HCT116 (cell line): Measurements from ENCODE around the gene UMODL1. TPM values are rescaled to one million over a fixed set of nuclear protein-coding genes. Genes with fewer than 3 reads are reported as not detected.

Source experiments
- ATAC-seq: fragments of 200-7000 bp; cut with Tn5 transposase; 2 replicates; pipeline ENCODE4 v1.9.1; 2020; ENCODE audit warnings: mild to moderate bottlenecking, moderate library complexity
- BruUV-seq: library from RNA; stranded (reverse); fragments of 400-500 nt; replicated peaks from 2 replicates; lab custom pipeline; 2021; lab: Mats Ljungman, UMichigan
- CTCF ChIA-PET: fragments of 300-600 bp; sonication (Branson Sonifier 250); formaldehyde crosslinking; loops from one replicate; lab custom pipeline; 2021; ENCODE audit warnings: antibody characterized with exemption; lab: Charles Lee
- POLR2A ChIA-PET: fragments of 300-600, 350-600 bp; sonication (Branson Sonifier 250); formaldehyde crosslinking; loops from one replicate; lab custom pipeline; 2021; ENCODE audit warnings: antibody characterized with exemption; lab: Charles Lee
- RAD21 ChIA-PET, 2 experiments: fragments of 300-600 bp; sonication (Branson Sonifier 250); formaldehyde crosslinking; loops; one replicate each; lab custom pipeline; 2023; ENCODE audit warnings: low total read pairs in 2 of 2; ENCODE audit not compliant: uncharacterized antibody in 2 of 2, unreplicated experiment in 2 of 2, low non-redundant PET in 1 of 2; lab: Charles Lee
- DNase-seq: peaks from one replicate; pipeline ENCODE4 v3.0.0-alpha.2; 2010; ENCODE audit warnings: low read depth, low spot score
- H2AFZ ChIP-seq: fragments of 200-600 bp; shearing (Covaris generic), sonication (generic); 2 replicates; pipeline ENCODE4 v1.6.1; 2017; ENCODE audit warnings: low read depth, mixed run types, mixed read lengths, antibody characterized with exemption, low read length; ENCODE audit not compliant: poor library complexity, severe bottlenecking
- H3K27ac ChIP-seq: 2 replicates; pipeline ENCODE4 v1.5.1; 2012; ENCODE audit warnings: low read depth, low read length
- H3K27me3 ChIP-seq: fragments of 200-600 bp; sonication (generic); 2 replicates; pipeline ENCODE4 v1.6.1; 2016; ENCODE audit warnings: mixed run types, low read length, mixed read lengths; ENCODE audit not compliant: insufficient read depth
- H3K36me3 ChIP-seq, 2 experiments: fragments of 200-500 bp in 1 of 2; fragments of 200-600 bp in 1 of 2; sonication (Bioruptor generic) in 1 of 2; sonication (generic) in 1 of 2; 2 replicates each; pipeline versions ENCODE4 v1.5.1 to v1.6.1; 2014 to 2016; ENCODE audit warnings: low read length in 2 of 2, inconsistent platforms in 1 of 2, mixed read lengths in 1 of 2, mixed run types in 1 of 2; ENCODE audit not compliant: insufficient read depth in 2 of 2, control insufficient read depth in 1 of 2
- H3K4me1 ChIP-seq, 2 experiments: fragments of 200-600 bp in 1 of 2; sonication (generic) in 1 of 2; 2 replicates each; pipeline versions ENCODE4 v1.5.1 to v1.6.1; 2012 to 2017; ENCODE audit warnings: low read length in 2 of 2, inconsistent platforms in 1 of 2, mild to moderate bottlenecking in 1 of 2, mixed read lengths in 1 of 2, mixed run types in 1 of 2, moderate library complexity in 1 of 2; ENCODE audit not compliant: insufficient read depth in 2 of 2, control insufficient read depth in 1 of 2
- H3K4me2 ChIP-seq: fragments of 200-600 bp; sonication (generic); 2 replicates; pipeline ENCODE4 v1.6.1; 2017; ENCODE audit warnings: mixed run types, low read length, mixed read lengths
- H3K4me3 ChIP-seq, 2 experiments: fragments of 200-600 bp in 1 of 2; sonication (generic) in 1 of 2; replicated peaks in 1 of 2; 2 replicates each; pipeline ENCODE4 v1.5.1; 2011 to 2016; ENCODE audit warnings: low read length in 2 of 2, control low read depth in 1 of 2, low read depth in 1 of 2, mild to moderate bottlenecking in 1 of 2, mixed read lengths in 1 of 2, mixed run types in 1 of 2
- H3K79me2 ChIP-seq: fragments of 200-600 bp; sonication (generic); 2 replicates; pipeline ENCODE4 v1.6.1; 2017; ENCODE audit warnings: mild to moderate bottlenecking, mixed run types, low read length, moderate library complexity, mixed read lengths; ENCODE audit not compliant: insufficient read depth
- H3K9ac ChIP-seq: fragments of 200-600 bp; sonication (generic); 2 replicates; pipeline ENCODE4 v1.6.1; 2016; ENCODE audit warnings: low read length, mixed read lengths
- H3K9me2 ChIP-seq: fragments of 200-600 bp; sonication (generic), shearing (Covaris generic); 2 replicates; pipeline ENCODE4 v1.6.1; 2017; ENCODE audit warnings: mixed run types, mild to moderate bottlenecking, moderate library complexity; ENCODE audit not compliant: insufficient read depth
- H3K9me3 ChIP-seq, 2 experiments: fragments of 200-500 bp in 1 of 2; fragments of 200-600 bp in 1 of 2; sonication (Bioruptor generic) in 1 of 2; sonication (generic) in 1 of 2; 2 replicates each; pipeline ENCODE4 v1.6.1; 2014 to 2017; ENCODE audit warnings: low read length in 2 of 2, mixed read lengths in 2 of 2, inconsistent platforms in 1 of 2, low read depth in 1 of 2, mild to moderate bottlenecking in 1 of 2, mixed run types in 1 of 2, moderate library complexity in 1 of 2; ENCODE audit not compliant: control insufficient read depth in 1 of 2, insufficient read depth in 1 of 2
- H4K20me1 ChIP-seq: fragments of 200-600 bp; sonication (generic), shearing (Covaris generic); 2 replicates; pipeline ENCODE4 v1.6.1; 2017; ENCODE audit warnings: mixed run types, mild to moderate bottlenecking, moderate library complexity; ENCODE audit not compliant: insufficient read depth
- ELF1 ChIP-seq: IDR thresholded peaks from 2 replicates; pipeline ENCODE4 v1.6.1; 2012; ENCODE audit warnings: low read depth, borderline replicate concordance
- EZH2 ChIP-seq: fragments of 200-600 bp; sonication (generic); IDR thresholded peaks from 2 replicates; pipeline ENCODE4 v1.6.1; 2017; ENCODE audit warnings: antibody characterized with exemption, mixed run types
- EZH2phosphoT487 ChIP-seq: fragments of 200-600 bp; IDR thresholded peaks from 2 replicates; pipeline ENCODE4 v1.6.1; 2018; ENCODE audit warnings: antibody characterized with exemption, borderline replicate concordance
- POLR2A ChIP-seq: IDR thresholded peaks from 2 replicates; pipeline ENCODE4 v1.7.0; 2011; ENCODE audit warnings: borderline replicate concordance; ENCODE audit not compliant: insufficient read depth, insufficient read length; ENCODE audit errors: extremely low read depth
- RAD21 ChIP-seq: IDR thresholded peaks from 2 replicates; pipeline ENCODE4 v1.6.1; 2012; ENCODE audit warnings: low read depth, mild to moderate bottlenecking
- SP1 ChIP-seq: IDR thresholded peaks from 2 replicates; pipeline ENCODE4 v1.6.1; 2012; ENCODE audit warnings: low read depth
- YY1 ChIP-seq: IDR thresholded peaks from 2 replicates; pipeline ENCODE4 v1.6.1; 2011; ENCODE audit warnings: low read length, low read depth, moderate library complexity, mild to moderate bottlenecking; ENCODE audit not compliant: insufficient replicate concordance; ENCODE audit errors: extremely low read depth
- intact Hi-C: fragments of 100-400 bp; cut with micrococcal nuclease; formaldehyde crosslinking; loops from 2 replicates; pipeline ENCODE4 v1.10.0; 2022
- total RNA-seq: library from RNA; stranded (reverse); gene quantifications from one replicate; pipeline ENCODE4 v1.2.1, GENCODE V29; 2021; ENCODE audit not compliant: unreplicated experiment
- TF ChIP-seq, protein P1 (sequence below): IDR thresholded peaks from 2 replicates; pipeline ENCODE4 v1.6.1; 2012; ENCODE audit warnings: low read depth

Gene UMODL1
- total RNA-seq, 1 experiment from 2014 or later: not detected

GRCh38 chr21:42032968-42033367, 38.1 kb upstream of the UMODL1 start:
- no peak for ATAC-seq
- TF ChIP-seq SP1 (no peak), RAD21 (no peak), EZH2 (no peak), EZH2phosphoT487 (no peak), POLR2A (no peak), YY1 (no peak), ELF1 (no peak)
- TF ChIP-seq, protein P1, sequence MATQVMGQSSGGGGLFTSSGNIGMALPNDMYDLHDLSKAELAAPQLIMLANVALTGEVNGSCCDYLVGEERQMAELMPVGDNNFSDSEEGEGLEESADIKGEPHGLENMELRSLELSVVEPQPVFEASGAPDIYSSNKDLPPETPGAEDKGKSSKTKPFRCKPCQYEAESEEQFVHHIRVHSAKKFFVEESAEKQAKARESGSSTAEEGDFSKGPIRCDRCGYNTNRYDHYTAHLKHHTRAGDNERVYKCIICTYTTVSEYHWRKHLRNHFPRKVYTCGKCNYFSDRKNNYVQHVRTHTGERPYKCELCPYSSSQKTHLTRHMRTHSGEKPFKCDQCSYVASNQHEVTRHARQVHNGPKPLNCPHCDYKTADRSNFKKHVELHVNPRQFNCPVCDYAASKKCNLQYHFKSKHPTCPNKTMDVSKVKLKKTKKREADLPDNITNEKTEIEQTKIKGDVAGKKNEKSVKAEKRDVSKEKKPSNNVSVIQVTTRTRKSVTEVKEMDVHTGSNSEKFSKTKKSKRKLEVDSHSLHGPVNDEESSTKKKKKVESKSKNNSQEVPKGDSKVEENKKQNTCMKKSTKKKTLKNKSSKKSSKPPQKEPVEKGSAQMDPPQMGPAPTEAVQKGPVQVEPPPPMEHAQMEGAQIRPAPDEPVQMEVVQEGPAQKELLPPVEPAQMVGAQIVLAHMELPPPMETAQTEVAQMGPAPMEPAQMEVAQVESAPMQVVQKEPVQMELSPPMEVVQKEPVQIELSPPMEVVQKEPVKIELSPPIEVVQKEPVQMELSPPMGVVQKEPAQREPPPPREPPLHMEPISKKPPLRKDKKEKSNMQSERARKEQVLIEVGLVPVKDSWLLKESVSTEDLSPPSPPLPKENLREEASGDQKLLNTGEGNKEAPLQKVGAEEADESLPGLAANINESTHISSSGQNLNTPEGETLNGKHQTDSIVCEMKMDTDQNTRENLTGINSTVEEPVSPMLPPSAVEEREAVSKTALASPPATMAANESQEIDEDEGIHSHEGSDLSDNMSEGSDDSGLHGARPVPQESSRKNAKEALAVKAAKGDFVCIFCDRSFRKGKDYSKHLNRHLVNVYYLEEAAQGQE: no peak
- H3K9ac ChIP-seq: no peak overlapping the region

More at GRCh38 chr21:42032968-42033367, 38.1 kb upstream of the UMODL1 start:
- DNase-seq: no peak
- Histone ChIP-seq H3K4me3 (no peak overlapping the region), H3K36me3 (no peaks in the 10 kb centered on the region), H2AFZ (no peak overlapping the region), H3K9me2 (no peaks in the 10 kb centered on the region), H3K27me3 (no peaks in the 10 kb centered on the region), H3K79me2 (no peaks in the 10 kb centered on the region), H3K9me3 (no peaks in the 10 kb centered on the region), H3K4me1 (no peaks in the 10 kb centered on the region), H4K20me1 (no peaks in the 10 kb centered on the region), H3K4me2 (no peak overlapping the region), H3K27ac (no peak overlapping the region)
- RAD21 ChIA-PET: no interaction called here
- BruUV-seq: no TSS peak
- CTCF ChIA-PET: no interaction called here
- POLR2A ChIA-PET: no interaction called here
- intact Hi-C loops: no loop called here
